ENCODE data around the gene FOXP2. TPM values are rescaled to one million over a fixed set of nuclear protein-coding genes. Genes with fewer than 3 reads are reported as not detected.
"Not testable (repeated sequence)": the region's sequence is repeated elsewhere in the genome, so short reads cannot be mapped to it uniquely, and the experiment has no call there.

The FOXP2 gene
- total RNA-seq, 1 donor from 2014 or later: 25.7 TPM

DNA sequence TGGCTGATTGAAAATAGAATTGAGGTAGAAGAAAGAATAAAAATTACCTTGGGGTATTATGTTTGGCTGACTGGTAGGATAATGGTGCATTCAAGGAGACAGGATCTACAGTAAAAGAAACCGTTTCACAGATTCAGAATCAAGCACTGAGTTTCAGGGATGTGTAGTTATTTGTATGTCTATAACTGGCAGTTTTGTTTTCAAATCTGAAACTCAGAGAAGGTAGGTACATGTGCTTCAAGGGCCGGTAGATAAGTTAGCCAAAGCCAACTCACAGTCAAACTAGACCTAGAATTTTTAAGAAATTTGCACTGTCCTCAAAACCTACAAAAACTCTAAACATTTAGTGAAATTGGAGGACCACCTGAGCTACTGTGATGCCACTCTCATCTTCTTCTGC, 191.5 kb downstream of the FOXP2 start:
- Mint-ChIP-seq H3K36me3 (ENCODE audit: unreplicated experiment) (peaks cover 4% of the 10 kb centered on the region), H3K27ac (ENCODE audit: unreplicated experiment) (no peak overlapping the region), H3K4me3 (ENCODE audit: unreplicated experiment) (no peak overlapping the region), H3K4me1 (ENCODE audit: unreplicated experiment) (no peaks in the 10 kb centered on the region), H3K27me3 (ENCODE audit: unreplicated experiment) (no peaks in the 10 kb centered on the region), H3K9me3 (ENCODE audit: unreplicated experiment) (no peaks in the 10 kb centered on the region)
- no peak for DNase-seq (ENCODE audit: extremely low spot score, unreplicated experiment)
- TF ChIP-seq, protein P1, sequence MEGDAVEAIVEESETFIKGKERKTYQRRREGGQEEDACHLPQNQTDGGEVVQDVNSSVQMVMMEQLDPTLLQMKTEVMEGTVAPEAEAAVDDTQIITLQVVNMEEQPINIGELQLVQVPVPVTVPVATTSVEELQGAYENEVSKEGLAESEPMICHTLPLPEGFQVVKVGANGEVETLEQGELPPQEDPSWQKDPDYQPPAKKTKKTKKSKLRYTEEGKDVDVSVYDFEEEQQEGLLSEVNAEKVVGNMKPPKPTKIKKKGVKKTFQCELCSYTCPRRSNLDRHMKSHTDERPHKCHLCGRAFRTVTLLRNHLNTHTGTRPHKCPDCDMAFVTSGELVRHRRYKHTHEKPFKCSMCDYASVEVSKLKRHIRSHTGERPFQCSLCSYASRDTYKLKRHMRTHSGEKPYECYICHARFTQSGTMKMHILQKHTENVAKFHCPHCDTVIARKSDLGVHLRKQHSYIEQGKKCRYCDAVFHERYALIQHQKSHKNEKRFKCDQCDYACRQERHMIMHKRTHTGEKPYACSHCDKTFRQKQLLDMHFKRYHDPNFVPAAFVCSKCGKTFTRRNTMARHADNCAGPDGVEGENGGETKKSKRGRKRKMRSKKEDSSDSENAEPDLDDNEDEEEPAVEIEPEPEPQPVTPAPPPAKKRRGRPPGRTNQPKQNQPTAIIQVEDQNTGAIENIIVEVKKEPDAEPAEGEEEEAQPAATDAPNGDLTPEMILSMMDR (IDR thresholded peaks at IDR 0.05): no peak

DNA sequence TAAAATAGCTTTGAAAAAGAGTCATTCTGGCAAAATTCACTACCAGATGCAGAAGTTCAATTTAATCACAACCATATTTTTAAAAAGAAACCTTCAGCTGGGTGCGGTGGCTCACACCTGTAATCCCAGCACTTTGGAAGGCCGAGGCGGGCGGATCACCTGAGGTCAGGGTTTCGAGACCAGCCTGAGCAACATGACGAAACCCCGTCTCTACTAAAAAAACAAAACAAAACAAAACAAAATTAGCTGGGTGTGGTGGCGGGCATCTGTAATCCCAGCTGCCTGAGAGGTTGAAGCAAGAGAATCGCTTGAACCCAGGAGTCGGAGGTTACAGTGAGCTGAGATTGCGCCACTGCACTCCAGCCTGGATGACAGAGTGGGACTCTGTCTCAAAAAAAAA, 194.2 kb downstream of the FOXP2 start:
- H3K9me3 Mint-ChIP-seq (ENCODE audit: unreplicated experiment); H3K27me3 Mint-ChIP-seq (ENCODE audit: unreplicated experiment); DNase-seq (ENCODE audit: extremely low spot score, unreplicated experiment); H3K4me1 Mint-ChIP-seq (ENCODE audit: unreplicated experiment); H3K27ac Mint-ChIP-seq (ENCODE audit: unreplicated experiment); H3K4me3 Mint-ChIP-seq (ENCODE audit: unreplicated experiment); H3K36me3 Mint-ChIP-seq (ENCODE audit: unreplicated experiment): not testable (repeated sequence)

DNA sequence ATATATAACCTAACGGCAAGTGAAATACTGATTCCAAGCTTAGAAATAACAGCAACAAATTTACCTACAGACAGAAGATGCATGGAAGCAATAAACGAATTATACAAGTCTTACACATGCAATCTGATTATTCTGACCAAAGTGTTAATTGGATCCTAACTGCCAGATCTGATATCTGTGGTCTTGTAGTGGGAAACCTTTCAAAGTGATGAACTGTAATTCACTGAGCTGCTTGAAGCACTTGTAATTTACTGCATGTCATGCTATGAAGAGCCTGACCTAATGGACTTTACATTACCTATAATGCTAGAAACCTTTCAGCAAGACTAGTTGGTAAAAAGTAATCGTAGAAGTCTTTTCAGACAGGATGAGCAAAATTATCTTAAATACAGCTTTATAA, 205.6 kb downstream of the FOXP2 start:
- no peak overlapping the region for H3K4me3 Mint-ChIP-seq (ENCODE audit: unreplicated experiment)
- no peaks in the 10 kb centered on the region for H3K27me3 Mint-ChIP-seq (ENCODE audit: unreplicated experiment)
- TF ChIP-seq, protein P1 (IDR thresholded peaks at IDR 0.05): no peak
- DNase-seq (ENCODE audit: extremely low spot score, unreplicated experiment): no peak
- H3K27ac Mint-ChIP-seq (ENCODE audit: unreplicated experiment): no peak overlapping the region
- peaks cover 3% of the 10 kb centered on the region for H3K36me3 Mint-ChIP-seq (ENCODE audit: unreplicated experiment)
- H3K4me1 Mint-ChIP-seq (ENCODE audit: unreplicated experiment): peaks cover 3% of the 10 kb centered on the region
- H3K9me3 Mint-ChIP-seq (ENCODE audit: unreplicated experiment): no peaks in the 10 kb centered on the region

DNA sequence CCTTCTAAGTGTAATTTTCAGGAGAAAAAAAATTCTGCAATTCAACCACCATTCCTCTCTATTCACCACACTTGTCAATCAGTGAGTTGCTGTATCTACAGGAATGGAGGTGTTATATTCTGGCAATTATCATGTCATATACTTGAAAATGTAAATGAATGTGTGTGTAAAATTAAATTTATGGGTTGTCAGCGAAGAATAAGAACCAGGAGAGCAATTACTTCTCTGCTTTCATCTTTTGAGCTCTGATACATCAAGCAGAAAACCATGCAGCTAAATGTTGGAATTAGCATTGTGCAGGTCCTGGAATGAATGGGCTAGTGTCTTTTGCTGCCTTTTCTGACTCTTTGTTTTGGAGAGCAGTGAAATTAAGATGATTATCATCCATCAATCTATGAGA, 207.6 kb downstream of the FOXP2 start:
- no peak for DNase-seq (ENCODE audit: extremely low spot score, unreplicated experiment)
- Mint-ChIP-seq H3K27me3 (ENCODE audit: unreplicated experiment) (no peaks in the 10 kb centered on the region), H3K4me1 (ENCODE audit: unreplicated experiment) (peaks cover 3% of the 10 kb centered on the region), H3K36me3 (ENCODE audit: unreplicated experiment) (peaks cover 1% of the 10 kb centered on the region), H3K4me3 (ENCODE audit: unreplicated experiment) (no peak overlapping the region), H3K9me3 (ENCODE audit: unreplicated experiment) (no peaks in the 10 kb centered on the region), H3K27ac (ENCODE audit: unreplicated experiment) (no peak overlapping the region)
- TF ChIP-seq, protein P1 (IDR thresholded peaks at IDR 0.05): no peak

DNA sequence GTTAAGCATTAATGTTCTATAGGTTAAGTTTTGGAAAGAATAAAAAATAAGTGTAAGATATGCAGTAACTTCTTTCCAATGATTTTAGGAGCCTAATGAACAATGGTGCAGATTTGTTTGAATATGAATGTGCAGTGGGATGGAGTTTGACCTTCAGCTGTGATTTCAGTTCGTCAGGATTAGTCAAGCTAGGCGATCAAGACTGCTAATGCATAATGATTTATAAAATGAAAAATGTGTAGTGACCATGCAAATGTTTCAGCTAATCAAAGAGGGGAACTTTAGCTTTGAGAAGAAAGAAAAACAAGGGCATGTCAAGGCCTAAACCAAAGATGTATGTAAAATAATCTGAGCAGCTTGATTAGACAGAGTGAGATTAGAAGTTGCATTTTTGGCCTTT, 208.5 kb downstream of the FOXP2 start:
- Mint-ChIP-seq H3K4me3 (ENCODE audit: unreplicated experiment) (no peak overlapping the region), H3K27ac (ENCODE audit: unreplicated experiment) (no peak overlapping the region)
- TF ChIP-seq, protein P1 (IDR thresholded peaks at IDR 0.05): no peak

DNA sequence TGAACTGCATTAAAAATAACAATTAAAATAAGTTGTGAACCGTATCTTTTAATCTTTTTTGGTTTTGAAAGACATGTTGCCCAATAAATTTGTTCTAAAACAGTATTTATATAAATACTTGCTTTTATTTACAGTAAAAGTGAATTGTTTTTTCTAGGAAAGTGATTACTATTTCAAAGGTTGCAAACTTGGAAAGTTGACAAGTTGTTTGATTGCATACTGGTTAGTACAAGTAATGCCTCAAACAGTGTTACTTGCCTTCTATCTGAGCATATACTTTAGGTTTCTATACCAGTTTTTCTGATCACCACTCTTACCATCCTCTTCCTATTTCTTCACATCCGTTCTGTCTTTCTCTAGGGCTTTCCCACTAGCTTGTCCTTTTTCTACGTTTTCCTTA, 212.6 kb downstream of the FOXP2 start:
- DNase-seq (ENCODE audit: extremely low spot score, unreplicated experiment): no peak

More for the DNA sequence above, 208.5 kb downstream of the FOXP2 start:
- Mint-ChIP-seq H3K9me3 (ENCODE audit: unreplicated experiment) (no peaks in the 10 kb centered on the region), H3K4me1 (ENCODE audit: unreplicated experiment) (peaks cover 3% of the 10 kb centered on the region), H3K36me3 (ENCODE audit: unreplicated experiment) (no peaks in the 10 kb centered on the region), H3K27me3 (ENCODE audit: unreplicated experiment) (no peaks in the 10 kb centered on the region)
- DNase-seq (ENCODE audit: extremely low spot score, unreplicated experiment): no peak

More for the DNA sequence above, 212.6 kb downstream of the FOXP2 start:
- Mint-ChIP-seq H3K4me3 (ENCODE audit: unreplicated experiment) (no peak overlapping the region), H3K9me3 (ENCODE audit: unreplicated experiment) (no peaks in the 10 kb centered on the region), H3K4me1 (ENCODE audit: unreplicated experiment) (peaks cover 6% of the 10 kb centered on the region), H3K27ac (ENCODE audit: unreplicated experiment) (no peak overlapping the region), H3K36me3 (ENCODE audit: unreplicated experiment) (peaks cover 17% of the 10 kb centered on the region), H3K27me3 (ENCODE audit: unreplicated experiment) (no peaks in the 10 kb centered on the region)
- TF ChIP-seq, protein P1 (IDR thresholded peaks at IDR 0.05): no peak
